GM12892 (cell line): ENCODE measurements around the gene ACKR4.

ENCODE experiments used
- POLR2A ChIP-seq: IDR thresholded peaks from 2 replicates; pipeline ENCODE4 v1.6.1; 2011; ENCODE audit warnings: low read depth, low read length, control low read depth
- POLR2AphosphoS5 ChIP-seq: IDR thresholded peaks from 2 replicates; pipeline ENCODE4 v1.6.1; 2011; ENCODE audit warnings: low read depth, low read length, control low read depth
- TAF1 ChIP-seq: IDR thresholded peaks from 2 replicates; pipeline ENCODE4 v1.6.1; 2011; ENCODE audit warnings: low read depth, mild to moderate bottlenecking, control low read depth, low read length, borderline replicate concordance

- TF ChIP-seq POLR2A (no peak), POLR2AphosphoS5 (no peak), TAF1 (no peak)
Observed at GRCh38 chr3:132650153-132650552, 53.1 kb downstream of the ACKR4 start.
